Stimulated activated CD4-positive, alpha-beta T cell treated with anti-CD3 and anti-CD28 coated beads, Interleukin-1b, Interleukin-23, amount 100 ng/mL, for 24 hours (primary cell): ENCODE measurements around the gene HRK.

Experiments
- DNase-seq, 4 experiments: peaks; one replicate each; pipeline ENCODE4 v3.0.0-alpha.2; 2020; ENCODE audit warnings: low read depth in 4 of 4, low spot score in 1 of 4

HRK gene

GRCh38 chr12:116881325-116881876 is at the start of gene HRK:
TSS of gene HRK (minus strand) at chr12:116881441. CDS start at chr12:116881307, 134 bp downstream.
- DNase-seq, result no peak

- DNase-seq, result no peak
These were observed 48.6 kb upstream of the HRK start for GRCh38 chr12:116929885-116930284.

GRCh38 chr12:116928504-116928903 is 47.3 kb upstream of the HRK start:
- DNase-seq, result no peak

- no peak for DNase-seq
These were observed 46.2 kb upstream of the HRK start for GRCh38 chr12:116927244-116927940.

- no peak for DNase-seq
These were observed 45.3 kb upstream of the HRK start for GRCh38 chr12:116926283-116927243.

- DNase-seq, result peak in 1 of 4 experiments; percentile 9
These were observed 43.6 kb upstream of the HRK start for GRCh38 chr12:116924558-116925453.

GRCh38 chr12:116922194-116922897 is 41.1 kb upstream of the HRK start:
- no peak for DNase-seq

- DNase-seq, result no peak
These were observed 39.7 kb upstream of the HRK start for GRCh38 chr12:116920939-116921338.

- no peak for DNase-seq
These were observed 38.7 kb upstream of the HRK start for GRCh38 chr12:116919706-116920485.

GRCh38 chr12:116919247-116919661 is 38.0 kb upstream of the HRK start:
- no peak for DNase-seq

GRCh38 chr12:116918464-116918863 is 37.2 kb upstream of the HRK start:
- DNase-seq, result no peak

- no peak for DNase-seq
These were observed 35.5 kb upstream of the HRK start for GRCh38 chr12:116916714-116917114.

GRCh38 chr12:116916122-116916521 is 34.9 kb upstream of the HRK start:
- DNase-seq, result no peak

- DNase-seq, result no peak
These were observed 34.1 kb upstream of the HRK start for GRCh38 chr12:116915326-116915725.

- DNase-seq, result peak in 3 of 4 experiments; percentile 38 to 63 (median 63)
These were observed 29.6 kb upstream of the HRK start, which contains the start of gene FBXW8 for GRCh38 chr12:116910645-116911451. TSS of gene FBXW8 (plus strand) at chr12:116910950. CDS start at chr12:116911038, 88 bp downstream.

GRCh38 chr12:116910280-116910644 is 29.0 kb upstream of the HRK start:
- no peak for DNase-seq

GRCh38 chr12:116906285-116906684 is 25.0 kb upstream of the HRK start:
- no peak for DNase-seq

GRCh38 chr12:116903818-116904217 is 22.6 kb upstream of the HRK start:
- no peak for DNase-seq
